GM18520 (cell line): ENCODE data around the gene CACNA1A.
"Not testable (repeated sequence)": the region's sequence is repeated elsewhere in the genome, so short reads cannot be mapped to it uniquely, and the experiment has no call there.

Experiments used
- ATAC-seq: cut with Tn5 transposase; IDR thresholded peaks from one replicate; pipeline ENCODE4 v1.9.1; 2021; ENCODE audit not compliant: unreplicated experiment

CACNA1A gene

DNA sequence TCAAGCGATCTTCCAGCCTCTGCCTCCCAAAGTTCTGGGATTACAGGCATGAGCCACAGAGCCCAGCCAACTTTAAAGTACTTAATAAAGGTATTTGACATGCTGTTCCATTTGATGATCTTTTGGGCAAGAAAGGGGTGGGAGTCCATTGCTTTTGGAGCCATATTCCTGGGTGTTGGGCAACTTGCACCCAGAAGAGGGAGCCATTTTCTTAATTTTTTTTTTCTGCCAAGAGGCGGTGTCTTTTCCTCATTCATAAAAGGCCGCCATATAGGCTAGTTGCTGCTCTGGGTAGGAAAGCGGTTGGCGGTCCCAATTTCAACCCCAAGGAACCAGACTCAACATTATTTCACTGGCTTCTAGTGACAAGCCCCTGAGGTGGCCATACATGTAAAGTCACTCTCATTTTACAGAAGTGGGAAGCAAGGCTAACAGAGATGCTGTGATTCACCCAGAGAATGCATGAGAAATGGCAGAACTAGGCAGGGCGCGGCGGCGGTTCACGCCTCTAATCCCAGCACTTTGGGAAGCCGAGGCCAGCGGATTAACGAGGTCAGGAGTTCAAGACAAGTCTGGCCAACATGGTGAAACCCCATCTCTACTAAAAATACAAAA is 139.6 kb downstream of the CACNA1A start:
- ATAC-seq = no peak

DNA sequence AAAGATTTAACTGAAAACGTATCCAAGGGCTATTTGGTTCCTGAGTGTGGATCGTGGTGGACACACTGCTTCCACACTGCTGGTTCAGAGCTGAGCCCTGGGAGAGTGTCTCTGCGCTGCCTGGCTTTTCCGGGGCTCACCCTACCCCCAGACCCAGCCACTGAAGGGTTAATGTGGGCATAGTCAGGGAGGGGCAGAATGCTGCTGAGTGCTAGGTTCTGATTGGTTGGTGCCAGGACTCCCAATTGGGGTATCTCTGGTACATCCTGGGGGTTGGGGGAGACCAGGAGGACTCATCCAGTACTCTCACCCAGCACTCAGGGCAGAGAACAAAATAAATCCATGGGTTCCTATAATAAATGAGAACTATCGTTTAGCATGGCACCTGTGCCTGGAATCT is 142.3 kb downstream of the CACNA1A start:
- no peak for ATAC-seq

DNA sequence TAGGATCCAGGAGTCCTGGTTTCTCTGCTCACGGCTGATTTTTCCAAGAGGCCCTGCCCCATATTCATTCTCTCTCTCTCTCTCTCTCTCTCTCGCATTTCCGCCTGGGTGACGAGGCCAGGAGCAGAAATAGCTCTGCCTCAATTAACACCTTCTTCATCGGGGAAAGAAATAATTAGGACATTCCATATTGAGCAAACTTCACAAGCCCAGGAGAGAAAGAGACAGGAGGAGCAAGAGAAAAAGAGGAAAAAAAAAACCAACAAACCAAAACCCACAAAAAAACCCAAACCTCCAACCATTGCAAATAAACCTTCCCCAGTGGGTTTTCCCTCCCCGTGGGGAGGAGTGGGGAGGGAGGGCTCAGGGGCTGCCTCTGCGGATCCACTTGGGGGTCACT is 143.0 kb downstream of the CACNA1A start:
- no peak for ATAC-seq

DNA sequence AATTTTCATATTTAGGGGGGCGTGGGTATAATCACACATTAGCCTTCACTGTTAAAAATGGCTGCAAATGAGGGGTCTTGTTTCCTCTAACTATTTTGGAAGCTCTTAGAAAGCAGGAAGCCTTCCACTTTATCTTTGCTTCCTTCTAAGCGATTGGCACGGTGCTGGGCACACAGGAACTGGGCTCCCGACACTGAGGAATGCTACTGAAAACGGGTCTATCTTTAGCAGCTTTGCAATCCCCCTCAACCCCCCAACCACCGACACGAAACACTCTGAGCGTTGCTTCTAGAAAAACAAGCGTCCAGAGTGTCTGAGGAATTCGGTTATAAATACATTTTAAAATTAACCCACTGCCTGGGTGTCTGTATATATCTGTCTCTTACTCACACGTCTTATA is 143.6 kb downstream of the CACNA1A start:
- ATAC-seq = no peak

DNA sequence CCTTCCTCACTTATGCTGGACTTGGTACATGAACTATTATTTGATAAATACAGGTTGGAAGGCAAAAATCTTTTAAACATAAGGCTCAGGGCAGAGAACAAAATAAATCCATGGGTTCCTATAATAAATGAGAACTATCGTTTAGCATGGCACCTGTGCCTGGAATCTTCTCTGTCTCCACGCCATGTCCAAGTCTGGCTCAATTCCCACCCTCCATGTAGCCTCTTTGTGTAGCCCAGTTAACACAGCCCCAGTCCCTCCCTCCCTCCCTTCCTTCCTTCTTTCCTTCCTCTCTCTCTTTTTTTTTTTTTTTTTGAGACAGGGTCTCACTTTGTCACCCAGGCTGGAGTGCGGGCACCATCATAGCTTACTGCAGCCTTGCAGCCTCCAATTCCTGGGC is 144.6 kb downstream of the CACNA1A start:
- ATAC-seq = not testable (repeated sequence)

DNA sequence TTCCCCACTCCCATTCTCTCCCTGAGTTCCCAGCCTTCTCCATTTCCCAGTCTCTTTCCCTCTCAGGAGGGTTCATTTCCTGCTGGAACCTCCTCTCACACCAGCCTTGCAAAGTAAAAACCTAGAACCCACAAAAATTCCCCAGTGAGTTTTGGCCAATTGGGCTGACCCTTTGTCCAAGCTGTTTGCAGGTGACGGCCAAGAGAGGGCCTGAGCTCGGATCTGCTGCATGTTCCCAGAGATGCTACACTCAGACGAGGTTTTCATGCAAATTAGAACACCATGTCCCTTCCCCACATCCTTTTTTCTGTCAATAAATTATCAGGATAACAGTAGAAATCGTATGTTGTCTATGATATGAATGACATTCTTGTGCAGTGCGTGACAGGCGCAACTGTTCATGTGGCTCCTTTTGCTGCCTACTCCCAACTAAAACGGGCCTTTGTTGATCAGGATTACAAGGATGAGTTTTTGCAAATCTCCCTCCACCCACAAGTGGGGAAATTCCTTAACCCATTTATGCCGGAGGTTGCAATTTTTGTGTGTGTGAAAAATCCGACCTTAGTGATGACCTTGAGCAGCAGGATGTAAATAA is 149.5 kb downstream of the CACNA1A start:
- no peak for ATAC-seq

DNA sequence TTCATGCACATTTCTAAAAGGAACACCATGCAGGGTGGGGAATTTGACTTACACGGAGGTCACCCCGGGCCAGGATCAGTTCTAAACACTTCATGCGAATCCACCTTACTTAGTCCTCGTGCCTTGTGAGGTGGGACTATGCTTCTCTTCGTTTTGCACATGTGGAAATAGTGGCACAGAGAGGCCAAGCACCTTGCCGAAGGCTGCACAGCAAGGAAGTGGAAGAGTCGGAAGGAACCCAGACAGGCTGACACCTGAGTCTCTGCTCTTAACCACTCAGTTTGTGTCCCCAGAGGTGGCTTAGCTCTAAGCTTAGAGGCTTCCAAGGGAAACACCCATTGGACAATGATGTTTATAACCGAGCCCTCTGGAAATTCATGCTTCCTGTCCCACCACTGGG is 150.1 kb downstream of the CACNA1A start:
- no peak for ATAC-seq

DNA sequence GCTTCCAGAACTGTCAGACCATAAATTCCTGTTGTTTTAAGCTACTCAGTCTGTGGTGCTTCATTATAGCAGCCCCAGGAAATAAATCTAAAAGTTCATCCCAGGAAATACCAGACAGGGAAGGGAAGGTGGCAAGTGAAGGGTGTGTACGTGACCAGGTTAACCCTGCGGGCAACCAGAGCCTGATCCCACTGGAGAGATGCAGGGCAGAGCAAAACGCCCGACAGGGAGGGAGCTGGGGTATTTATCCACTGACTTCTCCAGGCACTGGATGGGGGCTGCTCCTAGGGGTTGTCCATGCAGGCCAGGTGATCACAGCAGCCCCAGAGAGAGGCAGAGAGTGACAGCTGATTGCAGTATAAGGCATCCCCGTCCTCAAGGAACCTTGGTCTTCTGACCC is 150.9 kb downstream of the CACNA1A start:
- no peak for ATAC-seq

DNA sequence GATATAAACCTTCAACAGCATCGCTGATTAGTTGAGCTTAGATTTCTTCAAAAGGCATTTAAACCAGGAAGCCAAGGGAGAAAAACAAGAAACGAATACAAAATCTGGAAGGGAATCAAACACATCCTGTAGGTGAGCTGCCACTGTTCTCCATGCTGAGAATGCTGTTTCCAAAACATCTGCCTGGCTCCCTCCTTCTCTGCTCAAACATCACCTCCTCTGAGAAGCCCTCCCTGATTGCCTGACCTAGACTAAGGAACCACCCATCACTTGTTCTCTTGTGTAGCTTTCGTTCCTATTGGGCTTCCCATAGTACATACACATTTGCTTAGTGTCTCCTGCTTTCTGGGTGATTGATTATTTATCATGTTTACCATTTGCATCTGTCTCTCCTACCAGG is 152.7 kb downstream of the CACNA1A start:
- ATAC-seq = no peak

DNA sequence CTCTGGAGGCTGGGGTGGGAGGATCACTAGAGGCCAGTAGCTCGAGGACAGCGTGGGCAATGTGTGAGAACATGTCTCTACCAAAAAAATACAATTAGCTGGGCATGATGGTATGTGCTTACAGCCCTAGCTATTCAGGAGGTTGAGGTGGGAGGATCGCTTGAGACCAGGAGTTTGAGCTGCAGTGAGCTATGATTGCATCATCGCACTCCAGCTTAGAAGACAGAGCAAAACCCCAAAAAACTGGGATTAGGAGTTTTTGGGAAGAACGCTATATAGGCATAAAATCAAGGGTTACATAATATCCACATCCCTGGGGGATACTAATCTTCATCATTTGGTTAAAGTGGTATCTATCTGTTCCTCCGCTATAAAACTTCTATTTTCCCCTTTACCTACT is 155.5 kb downstream of the CACNA1A start:
- ATAC-seq = no peak

DNA sequence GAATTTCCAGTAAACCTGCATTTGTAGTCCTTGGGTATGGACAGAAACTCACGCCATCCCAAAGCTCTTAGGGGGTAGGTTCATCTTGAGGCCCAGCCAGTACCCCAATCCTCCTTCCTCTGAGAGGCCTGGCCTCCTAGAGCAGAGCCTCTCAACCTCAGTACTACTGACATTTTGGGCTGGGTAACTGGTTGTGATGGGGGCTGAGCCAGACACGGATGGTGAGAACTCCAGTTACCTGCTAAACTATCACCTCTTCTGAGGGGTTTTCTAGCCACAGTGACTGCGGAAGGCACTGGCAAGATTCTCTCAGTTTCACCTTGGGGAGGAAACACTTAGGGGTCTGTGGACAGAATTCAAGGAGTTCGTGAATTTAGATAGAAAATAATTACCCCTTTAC is 156.2 kb downstream of the CACNA1A start:
- no peak for ATAC-seq

DNA sequence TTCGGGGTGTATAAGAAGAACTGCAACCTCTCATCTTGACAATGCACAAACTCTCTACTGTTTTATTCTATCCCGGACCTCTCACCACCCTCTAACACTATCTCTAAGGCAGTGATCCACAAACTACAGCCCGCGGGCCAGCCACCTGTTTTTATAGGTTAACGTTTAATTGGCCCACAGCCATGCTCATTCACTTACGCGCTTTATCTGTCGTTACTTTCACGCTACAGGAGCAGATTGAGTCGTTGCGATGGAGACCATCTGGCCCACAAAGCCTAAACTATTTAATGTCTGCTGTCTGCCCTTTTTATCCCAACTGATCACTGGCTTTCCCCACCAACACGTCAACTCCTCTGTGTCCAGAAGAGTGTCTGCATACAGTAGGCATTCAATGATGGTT is 158.9 kb downstream of the CACNA1A start:
- no peak for ATAC-seq

DNA sequence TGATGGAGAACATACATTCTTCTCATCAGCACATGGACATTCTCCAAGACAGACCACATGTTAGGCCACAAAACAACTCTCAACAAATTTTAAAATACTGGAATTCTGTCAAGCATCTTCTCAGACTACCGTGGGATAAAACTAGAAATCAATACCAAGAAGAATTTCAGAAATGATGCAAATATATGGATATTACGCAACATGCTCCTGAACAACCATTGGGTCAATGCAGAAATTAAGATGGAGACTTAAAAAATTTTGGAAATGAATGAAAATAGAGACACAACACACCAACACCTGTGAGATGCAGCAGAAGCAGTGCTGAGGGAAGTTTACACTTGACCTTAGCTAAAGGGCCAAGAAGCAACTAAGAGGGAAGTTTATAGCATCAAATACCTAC is 162.8 kb downstream of the CACNA1A start:
- ATAC-seq = no peak

DNA sequence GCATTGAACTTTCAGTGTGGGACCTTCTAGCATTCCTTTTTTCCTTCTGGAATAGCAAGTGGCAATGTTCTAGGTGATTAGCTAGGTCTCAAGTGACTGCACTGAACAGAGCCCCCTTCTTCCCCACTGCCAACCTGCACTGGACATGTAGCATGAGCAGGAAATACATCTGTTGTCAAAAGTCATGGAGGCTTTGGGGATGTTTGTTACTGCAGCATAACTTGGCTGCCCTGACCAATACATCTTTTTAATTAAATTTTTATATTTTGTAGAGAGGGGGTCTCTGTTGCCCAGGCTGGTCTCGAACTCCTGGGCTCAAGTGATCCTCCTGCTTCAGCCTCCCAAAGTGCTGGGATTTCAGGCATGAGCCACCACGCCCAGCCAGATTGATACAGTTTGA is 163.6 kb downstream of the CACNA1A start:
- ATAC-seq = no peak

DNA sequence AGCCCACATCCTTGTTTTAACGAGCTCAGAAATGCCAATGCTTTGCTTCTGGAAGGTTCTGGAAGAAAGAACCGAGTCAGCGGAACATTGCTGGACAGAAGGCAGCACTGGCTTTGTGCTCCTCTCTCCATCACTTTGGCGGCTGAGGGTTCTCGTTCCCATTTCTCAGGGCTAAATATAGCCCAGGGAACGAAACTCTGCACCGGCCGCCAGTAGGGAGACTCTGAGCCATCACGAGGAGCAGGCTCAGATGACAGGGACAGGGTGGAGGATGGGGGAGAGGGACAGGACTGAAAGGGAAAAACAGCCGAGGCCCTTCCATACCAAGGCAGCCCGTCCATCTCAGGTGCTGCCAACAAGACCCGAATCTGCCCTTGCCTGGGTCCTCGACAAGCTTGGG is 166.4 kb downstream of the CACNA1A start:
- ATAC-seq = no peak

DNA sequence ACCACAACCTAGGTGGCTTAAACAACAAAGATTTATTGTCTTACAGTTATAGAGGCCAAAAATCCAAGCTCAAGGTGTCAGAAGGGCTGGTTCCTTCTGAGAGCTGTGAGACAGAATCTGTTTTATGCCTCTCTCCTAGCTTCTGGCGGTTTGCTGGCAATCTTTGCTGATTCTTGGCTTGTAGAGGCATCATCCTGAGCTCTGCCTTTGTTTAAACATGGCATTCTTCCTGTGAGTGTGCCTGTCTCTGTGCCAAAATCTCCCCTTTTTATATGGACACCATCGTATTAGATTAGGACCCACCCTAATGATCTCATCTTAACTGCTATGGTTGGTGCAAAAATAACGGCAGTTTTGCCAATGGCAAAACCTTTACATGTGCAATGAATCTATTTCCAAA is 169.1 kb downstream of the CACNA1A start:
- no peak for ATAC-seq

DNA sequence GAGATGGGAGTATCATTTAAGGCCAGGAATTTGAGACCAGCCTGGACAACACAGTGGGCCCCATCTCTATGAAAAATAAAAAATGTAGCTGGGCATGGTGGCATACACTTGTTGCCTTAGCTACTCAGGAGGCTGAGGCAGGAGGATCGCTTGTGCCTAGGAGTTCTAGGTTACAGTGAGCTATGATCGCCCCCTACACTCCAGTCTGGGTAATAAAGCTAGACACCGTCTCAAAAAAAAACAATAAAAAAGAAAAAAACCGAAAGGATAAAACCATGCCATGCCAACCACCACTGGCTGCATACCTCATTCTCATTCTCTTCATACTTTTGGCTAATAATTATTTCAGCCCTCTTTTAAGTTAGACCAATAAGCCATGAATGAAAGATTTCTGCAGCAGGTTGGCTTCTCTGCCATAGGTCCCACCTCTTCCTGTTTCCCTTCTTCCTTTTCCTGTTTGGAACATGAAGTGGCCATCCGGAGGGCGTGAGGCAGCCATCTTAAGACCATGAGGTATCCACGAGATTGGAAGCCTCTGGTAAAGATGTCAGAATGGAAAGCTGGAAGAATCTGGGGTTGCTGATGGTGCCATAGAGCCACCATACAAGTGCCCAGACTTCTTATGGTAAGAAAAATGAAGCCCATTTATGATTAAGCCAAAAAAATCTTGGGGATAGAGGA is 171.3 kb downstream of the CACNA1A start:
- ATAC-seq = no peak

DNA sequence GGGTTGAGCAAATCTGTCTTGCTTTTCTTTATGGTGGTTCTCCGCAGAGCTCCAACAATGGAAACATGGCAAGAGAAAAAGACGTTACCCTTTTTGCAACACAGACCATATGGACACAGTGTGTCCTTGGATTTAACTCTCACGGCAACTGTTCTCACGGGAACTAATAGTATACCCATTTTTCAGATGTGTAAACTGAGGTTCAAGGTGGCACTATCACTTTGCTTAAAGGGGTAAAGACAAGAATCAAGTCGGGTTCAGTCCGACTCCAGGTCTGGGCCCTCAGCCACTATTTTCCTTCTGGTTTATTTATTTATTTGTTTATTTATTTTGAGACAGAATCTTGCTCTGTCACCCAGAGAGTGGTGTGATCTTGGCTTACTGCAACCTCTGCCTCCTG is 176.0 kb downstream of the CACNA1A start:
- ATAC-seq = no peak

DNA sequence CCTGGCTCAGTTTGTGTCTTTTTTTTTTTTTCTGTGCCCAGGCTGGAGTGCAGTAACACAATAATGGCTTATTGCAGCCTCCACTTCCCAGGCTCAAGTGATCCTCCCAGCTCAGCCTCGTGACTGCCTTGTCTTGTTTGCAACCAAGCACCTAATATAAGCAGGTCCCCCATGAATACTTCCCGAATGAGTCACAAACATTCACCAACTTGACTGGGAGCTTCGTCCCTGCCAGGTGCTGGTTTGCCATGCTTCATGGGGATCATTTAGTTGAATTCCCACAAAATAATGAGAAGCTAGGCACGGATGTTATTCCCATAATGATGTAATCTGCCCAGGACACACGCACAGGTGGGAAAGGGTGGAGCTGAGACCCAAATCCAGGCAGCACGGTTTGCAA is 176.5 kb downstream of the CACNA1A start:
- ATAC-seq = no peak

DNA sequence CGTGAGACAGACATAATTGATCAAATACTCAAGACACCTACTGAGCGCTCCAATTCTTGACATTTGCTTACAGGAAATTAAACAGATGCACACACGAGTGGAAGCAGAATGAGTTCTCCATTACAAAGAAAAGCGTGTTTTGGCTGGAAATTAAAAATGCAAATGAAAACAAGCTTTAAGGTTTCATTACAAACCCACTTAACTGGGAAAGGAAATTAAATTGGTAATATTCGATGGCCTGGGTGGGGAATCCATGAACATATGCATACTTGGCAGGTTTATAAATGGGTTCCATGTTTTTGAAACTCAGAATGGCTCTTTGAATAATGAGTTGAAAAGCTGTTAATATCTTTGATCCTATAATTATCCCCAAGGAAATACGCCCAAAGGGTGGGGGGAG is 178.0 kb downstream of the CACNA1A start:
- ATAC-seq = no peak

DNA sequence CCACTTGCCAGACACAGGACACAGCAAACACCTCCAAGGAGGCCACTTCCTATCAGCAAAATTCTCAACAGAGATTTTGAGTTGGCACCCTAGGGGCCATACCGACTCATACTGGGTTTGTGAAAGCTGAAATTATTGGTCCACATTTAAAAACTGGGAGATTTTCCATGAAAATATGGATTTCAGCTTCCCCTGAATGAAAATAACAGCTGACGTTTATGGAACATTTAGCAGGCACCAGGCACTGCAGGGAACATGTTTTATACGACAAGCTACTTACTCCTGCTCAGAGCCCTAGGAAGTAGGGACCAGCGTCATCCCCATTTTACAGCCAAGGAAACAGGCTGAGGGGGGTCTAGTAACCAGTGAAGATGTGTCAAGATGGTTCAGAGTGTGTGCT is 186.8 kb downstream of the CACNA1A start:
- ATAC-seq = no peak

DNA sequence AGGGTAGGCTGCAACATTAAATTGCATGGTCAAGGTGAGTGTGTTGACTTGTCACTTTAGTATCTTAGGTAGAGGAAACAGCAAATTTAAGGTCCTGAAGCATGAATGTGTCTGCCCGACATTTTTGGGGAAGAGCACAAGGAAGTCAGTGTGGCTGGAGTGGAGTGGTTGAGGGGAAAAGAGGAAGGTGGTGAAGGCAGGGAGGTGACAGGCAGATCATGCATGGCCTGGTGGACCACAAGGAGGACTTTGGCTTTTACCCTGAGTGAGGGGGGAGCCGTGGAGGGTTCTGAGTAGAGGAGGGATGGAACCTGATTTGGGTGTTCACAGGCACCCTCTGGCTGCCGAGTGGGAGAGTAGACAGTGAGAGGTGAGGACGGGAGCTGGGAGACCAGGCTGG is 188.1 kb downstream of the CACNA1A start:
- no peak for ATAC-seq

DNA sequence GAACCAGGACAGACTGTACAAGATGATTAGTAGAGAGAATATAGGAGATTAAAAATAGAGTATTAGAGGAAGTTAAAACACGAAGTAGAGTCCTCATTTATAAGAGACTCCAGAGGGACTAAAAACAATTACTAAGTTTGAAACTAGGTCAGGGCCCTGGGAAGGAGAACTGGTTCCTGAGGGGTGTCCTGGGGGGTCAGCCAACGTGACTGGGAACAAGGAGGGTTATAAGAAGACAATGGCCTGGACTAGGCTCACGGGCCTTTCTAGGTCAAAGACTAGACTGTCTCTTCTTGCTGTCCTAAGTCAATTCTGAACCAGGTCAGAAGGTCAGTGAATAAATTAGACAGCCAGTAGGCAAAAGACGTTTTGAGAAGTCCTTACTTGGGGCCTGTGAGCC is 190.8 kb downstream of the CACNA1A start:
- no peak for ATAC-seq
